Pancreas (tissue), 10 donors: Measurements from ENCODE around the gene DCTPP1. TPM values are rescaled to one million over a fixed set of nuclear protein-coding genes. Genes with fewer than 3 reads are reported as not detected.

Experiments
- ATAC-seq, 4 donors: fragments of 200-7000 bp; cut with Tn5 transposase; one replicate each; pipeline versions ENCODE4 v1.8.0 to v1.9.1; 2020; ENCODE audit warnings: mild to moderate bottlenecking in 4 of 4, moderate library complexity in 4 of 4
- DNase-seq, 6 donors: peaks; one replicate each; pipeline ENCODE4 v3.0.0-alpha.2; 2020
- FAIRE-seq: peaks from 2 replicates; lab custom pipeline; 2012; peaks lifted over from hg19 to GRCh38; lab: Jason Lieb, UNC
- H3K27ac ChIP-seq, 4 donors: fragments of 200-600 bp; sonication (generic); 1 replicate in 3 of 4; 2 replicates in 1 of 4; pipeline versions ENCODE4 v1.5.0 to v1.8.0; 2020
- H3K27me3 ChIP-seq, 4 donors: fragments of 200-600 bp; one replicate each; pipeline ENCODE4 v1.8.0; 2021
- H3K36me3 ChIP-seq, 3 donors: fragments of 200-600 bp; sonication (generic) in 1 of 3; one replicate each; pipeline versions ENCODE4 v1.5.0 to v1.8.0; 2020 to 2021
- H3K4me1 ChIP-seq, 3 donors: fragments of 200-600 bp; one replicate each; pipeline ENCODE4 v1.8.0; 2021
- H3K4me3 ChIP-seq, 4 donors: fragments of 200-600 bp; sonication (generic) in 2 of 4; one replicate each; pipeline versions ENCODE4 v1.5.0 to v1.8.0; 2020 to 2021
- H3K9me3 ChIP-seq, 4 donors: fragments of 200-600 bp; one replicate each; pipeline ENCODE4 v1.8.0; 2021
- WGBS, 2 donors: extraction: QIAGEN DNeasy Blood & Tissue Kit; methylation state at CpG; one replicate each; pipeline ENCODE4 v1.1.7; 2013; 5-methylcytosine and 5-hydroxymethylcytosine counted together
- intact Hi-C, 3 donors: fragments of 100-400 bp; cut with DNase I; formaldehyde crosslinking; loops; one replicate each; pipeline versions ENCODE4 v1.11.1 to v1.14.2; 2022
- polyA plus RNA-seq, 2 donors: library from polyadenylated mRNA; stranded (reverse); fragments of 200-250 nt; gene quantifications; one replicate each; pipeline ENCODE4 v1.2.3, GENCODE V29; 2013
- total RNA-seq, 6 donors: library from RNA; stranded (reverse); fragmentation: NEBNext Ultra II Directional in 4 of 6; extraction: Animal tissue kit (Norgen Biotek cat#: 25700) in 4 of 6; gene quantifications; one replicate each; pipeline versions ENCODE4 v1.2.1 to v1.2.4, GENCODE V29; 2021 to 2023
- TF ChIP-seq, protein P1 (sequence below), 4 donors: fragments of 200-600 bp; sonication (generic) in 3 of 4; IDR thresholded peaks; one replicate each; pipeline versions ENCODE4 v1.5.0 to v1.8.0; 2021; ENCODE audit warnings: antibody characterized with exemption in 4 of 4
- donor health status: healthy with polysubstance abuse.
- donor health status: DM: no; HTN: no; CAD: no; lungs with moderate emphysema.
- donor health status: DM: no; HTN: no; CAD: no.
- donor health status: control.
- donor health status: control.
- donor health status: Bipolar disorder and iron deficiency.
- donor health status: DM: yes; HTN: yes; CAD: no.
- donor health status: DM: no; HTN: no; CAD: no.
- donor health status: DM: no; HTN: no; CAD: no.
- donor health status: DM: yes; HTN: yes; CAD: no.

DCTPP1 gene
- total and polyA plus RNA-seq, 8 donors, result 12.2 to 20.7 (median 16.3) TPM

DNA sequence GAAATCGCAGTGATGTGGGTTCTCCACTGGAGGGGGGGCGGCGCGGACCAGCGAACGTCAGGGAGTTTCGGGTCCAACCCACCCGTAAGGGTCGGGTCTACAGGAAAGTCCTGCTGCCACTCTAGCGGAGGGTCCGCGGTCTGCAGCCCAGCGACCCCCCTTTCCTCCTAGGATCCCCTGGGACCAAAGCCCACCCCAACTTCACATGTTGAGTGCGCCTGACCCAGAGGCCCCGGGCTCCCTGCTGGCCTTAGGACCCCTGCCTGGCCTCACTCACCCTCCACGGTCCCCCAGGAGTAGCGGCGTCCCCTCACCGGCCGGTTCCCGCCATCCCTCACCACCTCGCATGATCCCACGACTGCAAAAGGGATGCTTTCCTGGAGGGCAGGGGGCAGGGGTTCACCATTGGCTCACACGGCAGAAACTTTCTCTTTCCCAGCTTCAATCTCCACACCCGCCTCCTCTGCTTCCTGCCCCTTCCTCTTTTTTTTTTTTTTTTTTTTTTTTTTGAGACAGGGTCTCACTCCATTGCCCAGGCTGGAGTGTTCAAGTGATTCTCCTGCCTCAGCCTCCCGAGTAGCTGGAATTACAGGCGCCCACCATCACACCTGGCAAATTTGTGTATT is 50.6 kb downstream of the DCTPP1 start:
- Histone ChIP-seq H3K27ac (peak overlapping the region; percentile 94 to 100 (median 98)), H3K4me1 (peaks cover 0 to 4% (median 2%) of the 10 kb centered on the region in 3 donors), H3K27me3 (no peaks in the 10 kb centered on the region), H3K9me3 (no peaks in the 10 kb centered on the region), H3K36me3 (no peaks in the 10 kb centered on the region), H3K4me3 (peak overlapping the region; percentile 8 to 64 (median 36))
- 28 to 30% methylated on average over 27 of the region's 27 CpGs for WGBS, 2 donors
- TF ChIP-seq, protein P1, sequence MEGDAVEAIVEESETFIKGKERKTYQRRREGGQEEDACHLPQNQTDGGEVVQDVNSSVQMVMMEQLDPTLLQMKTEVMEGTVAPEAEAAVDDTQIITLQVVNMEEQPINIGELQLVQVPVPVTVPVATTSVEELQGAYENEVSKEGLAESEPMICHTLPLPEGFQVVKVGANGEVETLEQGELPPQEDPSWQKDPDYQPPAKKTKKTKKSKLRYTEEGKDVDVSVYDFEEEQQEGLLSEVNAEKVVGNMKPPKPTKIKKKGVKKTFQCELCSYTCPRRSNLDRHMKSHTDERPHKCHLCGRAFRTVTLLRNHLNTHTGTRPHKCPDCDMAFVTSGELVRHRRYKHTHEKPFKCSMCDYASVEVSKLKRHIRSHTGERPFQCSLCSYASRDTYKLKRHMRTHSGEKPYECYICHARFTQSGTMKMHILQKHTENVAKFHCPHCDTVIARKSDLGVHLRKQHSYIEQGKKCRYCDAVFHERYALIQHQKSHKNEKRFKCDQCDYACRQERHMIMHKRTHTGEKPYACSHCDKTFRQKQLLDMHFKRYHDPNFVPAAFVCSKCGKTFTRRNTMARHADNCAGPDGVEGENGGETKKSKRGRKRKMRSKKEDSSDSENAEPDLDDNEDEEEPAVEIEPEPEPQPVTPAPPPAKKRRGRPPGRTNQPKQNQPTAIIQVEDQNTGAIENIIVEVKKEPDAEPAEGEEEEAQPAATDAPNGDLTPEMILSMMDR (IDR thresholded peaks at IDR 0.05), result no peak
- FAIRE-seq (no peak), DNase-seq (no peak), ATAC-seq (no peak)
- intact Hi-C loops, result no loop called here

DNA sequence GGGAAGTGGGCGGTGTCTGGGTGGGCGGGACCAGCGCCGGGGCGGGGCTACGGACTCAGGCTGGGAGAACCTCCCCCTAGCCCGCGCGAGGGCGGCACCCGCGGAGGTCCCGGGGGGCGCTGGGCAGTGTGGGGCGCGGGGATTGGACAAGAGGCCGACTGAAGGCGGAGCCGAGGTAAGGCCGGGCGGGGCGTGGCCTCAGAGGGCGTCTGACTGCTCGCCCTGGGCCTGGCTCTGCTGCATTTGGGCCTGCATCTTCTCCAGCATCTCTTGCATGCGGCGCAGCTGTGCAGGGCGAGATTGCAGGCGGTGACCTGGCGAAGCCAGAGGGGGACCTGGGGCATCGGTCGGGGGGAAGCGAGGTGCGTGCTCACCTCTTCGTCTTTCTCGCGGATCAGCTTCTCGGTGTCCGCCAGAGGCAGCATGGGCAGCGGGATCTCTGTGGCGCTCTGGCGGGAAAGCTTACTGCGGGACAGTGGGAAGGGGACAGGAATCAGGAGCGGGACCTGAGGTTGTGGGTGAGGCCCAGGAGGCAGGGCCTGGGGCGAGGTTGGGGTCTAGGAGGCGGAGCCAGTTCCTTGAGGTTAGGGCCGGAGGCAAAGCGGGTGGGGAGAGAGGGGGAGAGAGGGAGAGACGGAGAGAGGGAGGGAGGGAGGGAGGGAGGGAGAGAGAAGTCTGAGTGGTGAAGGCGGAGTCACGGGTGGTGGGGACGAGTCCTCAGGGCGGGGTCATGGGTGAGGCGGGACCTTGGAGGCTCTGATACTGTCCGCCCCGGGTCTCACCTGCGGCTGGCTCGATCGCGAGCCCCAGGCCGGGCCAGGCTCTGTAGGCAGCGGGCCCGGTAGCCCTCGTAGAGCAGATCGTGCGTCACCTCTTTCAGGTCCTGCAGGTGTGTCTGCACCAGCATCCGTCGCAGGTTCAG is 51.3 kb downstream of the DCTPP1 start:
- ATAC-seq (peak; percentile 91 to 96 (median 92)), FAIRE-seq (peak; percentile 34), DNase-seq (peak; percentile 98 to 100 (median 98))
- intact Hi-C loops, result no loop called here
- peak overlapping the region; percentile 42 to 64 (median 55) for H3K4me3 ChIP-seq
- TF ChIP-seq, protein P1 (IDR thresholded peaks at IDR 0.05), result no peak
- no peaks in the 10 kb centered on the region for H3K27me3 ChIP-seq
- no peaks in the 10 kb centered on the region for H3K9me3 ChIP-seq
- 0 to 1% methylated on average over 58 to 67 of the region's 67 CpGs for WGBS, 2 donors
- peak overlapping the region; percentile 94 to 100 (median 98) for H3K27ac ChIP-seq
- H3K4me1 ChIP-seq, result peaks cover 0 to 7% (median 4%) of the 10 kb centered on the region in 3 donors
- H3K36me3 ChIP-seq, result no peaks in the 10 kb centered on the region

DNA sequence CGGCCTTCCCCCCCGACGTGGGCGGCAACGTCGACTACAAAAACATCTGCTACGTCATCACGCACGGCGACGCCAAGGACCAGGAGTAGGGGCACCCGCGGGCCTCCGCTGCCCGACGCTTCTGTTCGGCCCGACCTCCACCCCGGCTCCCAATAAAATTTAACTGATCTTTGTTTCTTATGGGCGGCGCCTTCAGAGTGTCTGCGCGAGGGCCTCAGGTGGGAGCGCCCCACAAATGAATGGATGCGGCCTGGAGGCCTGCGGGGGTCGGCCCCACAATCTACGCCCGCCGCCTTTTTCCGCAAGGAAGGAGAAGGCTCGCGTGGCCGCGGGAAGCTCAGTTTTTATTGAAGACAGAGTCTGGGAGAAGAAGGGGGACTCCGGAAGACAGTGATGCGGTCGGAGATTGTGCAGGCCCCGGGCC is 52.0 kb downstream of the DCTPP1 start:
- intact Hi-C loops, result no loop called here
- WGBS, 2 donors, result 2 to 3% methylated on average over 36 to 39 of the region's 39 CpGs
- no peak for FAIRE-seq
- H3K36me3 ChIP-seq, result no peaks in the 10 kb centered on the region
- peak; percentile 81 to 91 (median 86) for DNase-seq
- TF ChIP-seq, protein P1 (IDR thresholded peaks at IDR 0.05), result no peak
- no peaks in the 10 kb centered on the region for H3K9me3 ChIP-seq
- H3K4me3 ChIP-seq, result peak overlapping the region; percentile 25 to 64 (median 46)
- H3K27ac ChIP-seq, result peak overlapping the region; percentile 94 to 100 (median 98)
- peaks cover 0 to 9% (median 7%) of the 10 kb centered on the region in 3 donors for H3K4me1 ChIP-seq
- H3K27me3 ChIP-seq, result no peaks in the 10 kb centered on the region
- peak; percentile 32 to 66 (median 50) for ATAC-seq

DNA sequence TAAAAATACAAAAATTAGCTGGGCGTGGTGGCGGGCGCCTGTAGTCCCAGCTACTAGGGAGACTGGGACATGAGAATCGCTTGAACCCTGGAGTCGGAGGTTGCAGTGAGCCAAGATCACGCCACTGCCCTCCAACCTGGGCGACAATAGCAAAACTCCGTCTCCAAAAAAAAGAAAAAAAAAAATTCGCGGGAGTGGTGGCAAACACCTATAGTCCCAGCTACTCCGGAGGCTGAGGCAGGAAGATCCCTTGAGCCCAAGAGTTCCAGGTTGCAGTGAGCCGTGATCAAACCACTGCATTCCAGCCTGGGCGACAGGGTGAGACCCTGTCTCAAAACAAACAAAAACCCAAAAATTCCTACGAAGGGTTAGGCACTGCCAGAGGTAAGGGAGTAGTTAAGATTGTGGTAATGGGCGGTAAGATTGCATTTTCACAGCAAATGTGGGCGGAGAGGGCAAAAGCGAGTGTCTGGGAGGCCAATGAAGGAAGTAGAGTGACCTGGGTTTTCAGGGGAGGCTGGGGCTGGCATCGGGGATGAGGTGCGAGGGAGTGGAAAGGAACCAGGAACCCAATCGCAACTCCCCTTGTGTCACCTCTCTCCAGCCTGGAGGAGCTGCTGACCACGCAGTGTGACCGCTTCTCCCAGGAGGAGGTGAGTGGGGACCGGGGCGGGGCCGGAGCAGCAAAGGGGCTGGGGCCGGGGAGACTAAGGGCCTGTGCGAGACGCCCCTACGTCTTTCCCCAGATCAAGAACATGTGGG is 52.6 kb downstream of the DCTPP1 start:
- H3K4me1 ChIP-seq, result peaks cover 0 to 9% (median 7%) of the 10 kb centered on the region in 3 donors
- H3K36me3 ChIP-seq, result no peaks in the 10 kb centered on the region
- intact Hi-C loops, result no loop called here
- DNase-seq, result no peak
- H3K4me3 ChIP-seq, result peak overlapping the region in 3 of 4 donors; percentile 40 to 64 (median 53)
- FAIRE-seq, result no peak
- H3K27me3 ChIP-seq, result no peaks in the 10 kb centered on the region
- H3K9me3 ChIP-seq, result no peaks in the 10 kb centered on the region
- ATAC-seq, result no peak
- TF ChIP-seq, protein P1 (IDR thresholded peaks at IDR 0.05), result no peak
- H3K27ac ChIP-seq, result peak overlapping the region; percentile 94 to 100 (median 98)
- 59 to 60% methylated on average over 29 of the region's 29 CpGs for WGBS, 2 donors
